ENCODE results near the gene PPP4R3C.

DNA sequence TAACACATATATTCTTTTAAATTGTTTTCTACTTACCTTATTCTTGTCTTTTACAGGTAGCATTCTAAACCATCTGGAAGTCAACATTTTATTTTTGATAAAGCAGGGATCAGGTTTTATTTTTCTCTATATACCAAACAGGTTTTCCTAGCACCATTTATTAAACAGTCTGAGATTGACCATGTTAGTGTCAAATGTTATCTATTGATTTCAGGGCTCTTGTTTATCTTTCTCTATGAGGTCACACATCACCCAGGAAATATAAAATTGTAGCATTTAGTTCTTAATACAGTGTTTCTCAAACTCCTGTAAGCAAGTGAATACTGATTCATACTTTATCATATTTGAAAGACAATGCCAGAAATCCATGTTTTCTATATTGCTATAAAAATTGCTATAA, 28.1 kb downstream of the PPP4R3C start:
- TF ChIP-seq, protein P1, sequence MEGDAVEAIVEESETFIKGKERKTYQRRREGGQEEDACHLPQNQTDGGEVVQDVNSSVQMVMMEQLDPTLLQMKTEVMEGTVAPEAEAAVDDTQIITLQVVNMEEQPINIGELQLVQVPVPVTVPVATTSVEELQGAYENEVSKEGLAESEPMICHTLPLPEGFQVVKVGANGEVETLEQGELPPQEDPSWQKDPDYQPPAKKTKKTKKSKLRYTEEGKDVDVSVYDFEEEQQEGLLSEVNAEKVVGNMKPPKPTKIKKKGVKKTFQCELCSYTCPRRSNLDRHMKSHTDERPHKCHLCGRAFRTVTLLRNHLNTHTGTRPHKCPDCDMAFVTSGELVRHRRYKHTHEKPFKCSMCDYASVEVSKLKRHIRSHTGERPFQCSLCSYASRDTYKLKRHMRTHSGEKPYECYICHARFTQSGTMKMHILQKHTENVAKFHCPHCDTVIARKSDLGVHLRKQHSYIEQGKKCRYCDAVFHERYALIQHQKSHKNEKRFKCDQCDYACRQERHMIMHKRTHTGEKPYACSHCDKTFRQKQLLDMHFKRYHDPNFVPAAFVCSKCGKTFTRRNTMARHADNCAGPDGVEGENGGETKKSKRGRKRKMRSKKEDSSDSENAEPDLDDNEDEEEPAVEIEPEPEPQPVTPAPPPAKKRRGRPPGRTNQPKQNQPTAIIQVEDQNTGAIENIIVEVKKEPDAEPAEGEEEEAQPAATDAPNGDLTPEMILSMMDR (IDR thresholded peaks at IDR 0.05): no peak
- TF ChIP-seq EZH2 (IDR thresholded peaks at IDR 0.05; ENCODE audit: borderline replicate concordance, insufficient read depth, low read depth, low read length, poor library complexity, severe bottlenecking): no peak

All from B cell (primary cell).